Measurements from ENCODE around the gene GLMN.

GLMN gene

DNA sequence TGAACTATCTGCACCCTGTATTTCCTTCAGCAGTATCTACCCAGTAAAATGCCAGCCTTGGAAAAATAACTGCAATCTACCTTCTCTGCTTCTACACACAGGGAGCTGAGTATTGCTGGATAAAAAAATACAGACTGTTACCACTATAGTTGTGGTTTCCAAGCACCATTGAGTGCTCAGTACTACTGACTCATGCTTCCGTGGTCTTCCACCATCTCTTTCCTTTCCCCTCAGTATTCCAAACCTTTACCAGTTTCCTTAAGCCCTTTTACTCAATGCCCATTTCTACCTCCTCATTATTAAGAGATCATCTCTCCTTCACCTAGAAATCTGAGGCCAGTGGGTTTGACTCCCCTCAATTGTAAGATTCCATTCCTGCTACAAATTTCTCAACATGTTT lies 23.8 kb downstream of the GLMN start (continued):
- TF ChIP-seq GFI1B (tag by site-specific recombination; IDR thresholded peaks at IDR 0.05): no peak
- TF ChIP-seq, protein P1, sequence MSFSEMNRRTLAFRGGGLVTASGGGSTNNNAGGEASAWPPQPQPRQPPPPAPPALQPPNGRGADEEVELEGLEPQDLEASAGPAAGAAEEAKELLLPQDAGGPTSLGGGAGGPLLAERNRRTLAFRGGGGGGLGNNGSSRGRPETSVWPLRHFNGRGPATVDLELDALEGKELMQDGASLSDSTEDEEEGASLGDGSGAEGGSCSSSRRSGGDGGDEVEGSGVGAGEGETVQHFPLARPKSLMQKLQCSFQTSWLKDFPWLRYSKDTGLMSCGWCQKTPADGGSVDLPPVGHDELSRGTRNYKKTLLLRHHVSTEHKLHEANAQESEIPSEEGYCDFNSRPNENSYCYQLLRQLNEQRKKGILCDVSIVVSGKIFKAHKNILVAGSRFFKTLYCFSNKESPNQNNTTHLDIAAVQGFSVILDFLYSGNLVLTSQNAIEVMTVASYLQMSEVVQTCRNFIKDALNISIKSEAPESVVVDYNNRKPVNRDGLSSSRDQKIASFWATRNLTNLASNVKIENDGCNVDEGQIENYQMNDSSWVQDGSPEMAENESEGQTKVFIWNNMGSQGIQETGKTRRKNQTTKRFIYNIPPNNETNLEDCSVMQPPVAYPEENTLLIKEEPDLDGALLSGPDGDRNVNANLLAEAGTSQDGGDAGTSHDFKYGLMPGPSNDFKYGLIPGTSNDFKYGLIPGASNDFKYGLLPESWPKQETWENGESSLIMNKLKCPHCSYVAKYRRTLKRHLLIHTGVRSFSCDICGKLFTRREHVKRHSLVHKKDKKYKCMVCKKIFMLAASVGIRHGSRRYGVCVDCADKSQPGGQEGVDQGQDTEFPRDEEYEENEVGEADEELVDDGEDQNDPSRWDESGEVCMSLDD (tag by site-specific recombination; IDR thresholded peaks at IDR 0.05): no peak
- TF ChIP-seq, protein P2, sequence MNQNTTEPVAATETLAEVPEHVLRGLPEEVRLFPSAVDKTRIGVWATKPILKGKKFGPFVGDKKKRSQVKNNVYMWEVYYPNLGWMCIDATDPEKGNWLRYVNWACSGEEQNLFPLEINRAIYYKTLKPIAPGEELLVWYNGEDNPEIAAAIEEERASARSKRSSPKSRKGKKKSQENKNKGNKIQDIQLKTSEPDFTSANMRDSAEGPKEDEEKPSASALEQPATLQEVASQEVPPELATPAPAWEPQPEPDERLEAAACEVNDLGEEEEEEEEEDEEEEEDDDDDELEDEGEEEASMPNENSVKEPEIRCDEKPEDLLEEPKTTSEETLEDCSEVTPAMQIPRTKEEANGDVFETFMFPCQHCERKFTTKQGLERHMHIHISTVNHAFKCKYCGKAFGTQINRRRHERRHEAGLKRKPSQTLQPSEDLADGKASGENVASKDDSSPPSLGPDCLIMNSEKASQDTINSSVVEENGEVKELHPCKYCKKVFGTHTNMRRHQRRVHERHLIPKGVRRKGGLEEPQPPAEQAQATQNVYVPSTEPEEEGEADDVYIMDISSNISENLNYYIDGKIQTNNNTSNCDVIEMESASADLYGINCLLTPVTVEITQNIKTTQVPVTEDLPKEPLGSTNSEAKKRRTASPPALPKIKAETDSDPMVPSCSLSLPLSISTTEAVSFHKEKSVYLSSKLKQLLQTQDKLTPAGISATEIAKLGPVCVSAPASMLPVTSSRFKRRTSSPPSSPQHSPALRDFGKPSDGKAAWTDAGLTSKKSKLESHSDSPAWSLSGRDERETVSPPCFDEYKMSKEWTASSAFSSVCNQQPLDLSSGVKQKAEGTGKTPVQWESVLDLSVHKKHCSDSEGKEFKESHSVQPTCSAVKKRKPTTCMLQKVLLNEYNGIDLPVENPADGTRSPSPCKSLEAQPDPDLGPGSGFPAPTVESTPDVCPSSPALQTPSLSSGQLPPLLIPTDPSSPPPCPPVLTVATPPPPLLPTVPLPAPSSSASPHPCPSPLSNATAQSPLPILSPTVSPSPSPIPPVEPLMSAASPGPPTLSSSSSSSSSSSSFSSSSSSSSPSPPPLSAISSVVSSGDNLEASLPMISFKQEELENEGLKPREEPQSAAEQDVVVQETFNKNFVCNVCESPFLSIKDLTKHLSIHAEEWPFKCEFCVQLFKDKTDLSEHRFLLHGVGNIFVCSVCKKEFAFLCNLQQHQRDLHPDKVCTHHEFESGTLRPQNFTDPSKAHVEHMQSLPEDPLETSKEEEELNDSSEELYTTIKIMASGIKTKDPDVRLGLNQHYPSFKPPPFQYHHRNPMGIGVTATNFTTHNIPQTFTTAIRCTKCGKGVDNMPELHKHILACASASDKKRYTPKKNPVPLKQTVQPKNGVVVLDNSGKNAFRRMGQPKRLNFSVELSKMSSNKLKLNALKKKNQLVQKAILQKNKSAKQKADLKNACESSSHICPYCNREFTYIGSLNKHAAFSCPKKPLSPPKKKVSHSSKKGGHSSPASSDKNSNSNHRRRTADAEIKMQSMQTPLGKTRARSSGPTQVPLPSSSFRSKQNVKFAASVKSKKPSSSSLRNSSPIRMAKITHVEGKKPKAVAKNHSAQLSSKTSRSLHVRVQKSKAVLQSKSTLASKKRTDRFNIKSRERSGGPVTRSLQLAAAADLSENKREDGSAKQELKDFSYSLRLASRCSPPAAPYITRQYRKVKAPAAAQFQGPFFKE (tag by site-specific recombination; IDR thresholded peaks at IDR 0.05; ENCODE audit: borderline replicate concordance): no peak
- no peak for TF ChIP-seq ZNF132 (tag by site-specific recombination; IDR thresholded peaks at IDR 0.05; ENCODE audit: borderline replicate concordance)
- TF ChIP-seq ZNF776 (tag by site-specific recombination; IDR thresholded peaks at IDR 0.05; ENCODE audit: borderline replicate concordance): no peak
- TF ChIP-seq KLF8 (tag by site-specific recombination; IDR thresholded peaks at IDR 0.05): no peak
- TF ChIP-seq, protein P3, sequence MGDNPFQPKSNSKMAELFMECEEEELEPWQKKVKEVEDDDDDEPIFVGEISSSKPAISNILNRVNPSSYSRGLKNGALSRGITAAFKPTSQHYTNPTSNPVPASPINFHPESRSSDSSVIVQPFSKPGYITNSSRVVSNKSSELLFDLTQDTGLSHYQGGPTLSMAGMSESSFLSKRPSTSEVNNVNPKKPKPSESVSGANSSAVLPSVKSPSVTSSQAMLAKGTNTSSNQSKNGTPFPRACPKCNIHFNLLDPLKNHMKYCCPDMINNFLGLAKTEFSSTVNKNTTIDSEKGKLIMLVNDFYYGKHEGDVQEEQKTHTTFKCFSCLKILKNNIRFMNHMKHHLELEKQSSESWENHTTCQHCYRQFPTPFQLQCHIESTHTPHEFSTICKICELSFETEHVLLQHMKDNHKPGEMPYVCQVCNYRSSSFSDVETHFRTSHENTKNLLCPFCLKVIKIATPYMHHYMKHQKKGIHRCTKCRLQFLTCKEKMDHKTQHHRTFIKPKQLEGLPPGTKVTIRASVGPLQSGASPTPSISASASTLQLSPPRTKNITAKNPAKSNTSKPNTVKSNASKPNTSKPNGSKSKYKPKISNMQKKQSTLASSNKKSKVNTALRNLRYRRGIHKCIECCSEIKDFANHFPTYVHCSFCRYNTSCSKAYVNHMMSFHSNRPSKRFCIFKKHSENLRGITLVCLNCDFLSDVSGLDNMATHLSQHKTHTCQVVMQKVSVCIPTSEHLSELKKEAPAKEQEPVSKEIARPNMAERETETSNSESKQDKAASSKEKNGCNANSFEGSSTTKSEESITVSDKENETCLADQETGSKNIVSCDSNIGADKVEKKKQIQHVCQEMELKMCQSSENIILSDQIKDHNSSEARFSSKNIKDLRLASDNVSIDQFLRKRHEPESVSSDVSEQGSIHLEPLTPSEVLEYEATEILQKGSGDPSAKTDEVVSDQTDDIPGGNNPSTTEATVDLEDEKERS (tag by site-specific recombination; IDR thresholded peaks at IDR 0.05): no peak
- TF ChIP-seq ZNF768 (tag by site-specific recombination; IDR thresholded peaks at IDR 0.05): no peak

DNA sequence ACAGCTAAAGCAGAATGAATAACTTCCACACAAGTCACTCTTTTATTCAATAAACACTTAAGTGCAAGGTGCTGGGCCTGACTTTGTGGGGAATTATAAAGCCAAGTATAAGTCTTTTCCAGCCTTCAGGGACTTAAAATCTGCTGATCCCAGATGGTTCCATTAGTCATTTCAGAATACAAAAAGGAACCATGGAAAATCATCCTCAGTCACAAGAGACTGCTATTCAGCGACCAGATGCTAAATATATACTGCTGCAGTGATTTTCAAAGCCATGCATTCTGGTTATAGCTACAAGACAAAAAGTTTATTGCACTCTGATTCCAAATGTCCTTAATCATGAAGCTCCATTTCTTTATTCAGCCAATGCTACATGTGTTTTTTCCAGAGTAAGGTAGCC lies 25.7 kb downstream of the GLMN start:
- Histone ChIP-seq H3K4me1 (ENCODE audit: control insufficient read depth, insufficient read depth, low read length) (no peaks in the 10 kb centered on the region), H3K4me3 (ENCODE audit: low read depth, low read length) (no peak overlapping the region), H3K36me3 (ENCODE audit: control insufficient read depth in 2 of 2, insufficient read depth in 1 of 2, low read length in 2 of 2) (peaks cover 34 to 86% of the 10 kb centered on the region in 2 experiments), H3K27ac (ENCODE audit: extremely low read depth, low read depth, low read length) (no peak overlapping the region), H3K9me3 (ENCODE audit: control insufficient read depth, insufficient read depth, low read depth, low read length) (no peaks in the 10 kb centered on the region)
- CTCF ChIA-PET: interaction anchor here (0.6 to 1.2 kb wide), 4 partner anchors 17 to 439 kb away, joined by 3 to 6 read pairs (median 3); no protein-coding TSS in a partner anchor
- POLR2A ChIA-PET: interaction anchor here (0.7 kb wide), 1 partner anchor 203 kb away, joined by 6 read pairs; no protein-coding TSS in a partner anchor
- TF ChIP-seq, protein P4, sequence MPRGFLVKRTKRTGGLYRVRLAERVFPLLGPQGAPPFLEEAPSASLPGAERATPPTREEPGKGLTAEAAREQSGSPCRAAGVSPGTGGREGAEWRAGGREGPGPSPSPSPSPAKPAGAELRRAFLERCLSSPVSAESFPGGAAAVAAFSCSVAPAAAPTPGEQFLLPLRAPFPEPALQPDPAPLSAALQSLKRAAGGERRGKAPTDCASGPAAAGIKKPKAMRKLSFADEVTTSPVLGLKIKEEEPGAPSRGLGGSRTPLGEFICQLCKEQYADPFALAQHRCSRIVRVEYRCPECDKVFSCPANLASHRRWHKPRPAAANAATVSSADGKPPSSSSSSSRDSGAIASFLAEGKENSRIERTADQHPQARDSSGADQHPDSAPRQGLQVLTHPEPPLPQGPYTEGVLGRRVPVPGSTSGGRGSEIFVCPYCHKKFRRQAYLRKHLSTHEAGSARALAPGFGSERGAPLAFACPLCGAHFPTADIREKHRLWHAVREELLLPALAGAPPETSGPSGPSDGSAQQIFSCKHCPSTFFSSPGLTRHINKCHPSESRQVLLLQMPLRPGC (tag by site-specific recombination; IDR thresholded peaks at IDR 0.05): no peak
- TF ChIP-seq BCL11A (tag by site-specific recombination; IDR thresholded peaks at IDR 0.05; ENCODE audit: low read depth) (no peak), ZSCAN30 (tag by site-specific recombination; IDR thresholded peaks at IDR 0.05) (no peak), ZNF184 (tag by site-specific recombination; IDR thresholded peaks at IDR 0.05) (no peak), ZNF10 (tag by site-specific recombination; IDR thresholded peaks at IDR 0.05) (no peak), BCL11B (tag by site-specific recombination; IDR thresholded peaks at IDR 0.05; ENCODE audit: low read depth) (no peak), ZNF391 (tag by site-specific recombination; IDR thresholded peaks at IDR 0.05; ENCODE audit: borderline replicate concordance, low read depth) (no peak), ZBTB20 (tag by site-specific recombination; IDR thresholded peaks at IDR 0.05) (no peak), ZNF561 (tag by site-specific recombination; IDR thresholded peaks at IDR 0.05; ENCODE audit: borderline replicate concordance) (no peak)
- TF ChIP-seq, protein P5, sequence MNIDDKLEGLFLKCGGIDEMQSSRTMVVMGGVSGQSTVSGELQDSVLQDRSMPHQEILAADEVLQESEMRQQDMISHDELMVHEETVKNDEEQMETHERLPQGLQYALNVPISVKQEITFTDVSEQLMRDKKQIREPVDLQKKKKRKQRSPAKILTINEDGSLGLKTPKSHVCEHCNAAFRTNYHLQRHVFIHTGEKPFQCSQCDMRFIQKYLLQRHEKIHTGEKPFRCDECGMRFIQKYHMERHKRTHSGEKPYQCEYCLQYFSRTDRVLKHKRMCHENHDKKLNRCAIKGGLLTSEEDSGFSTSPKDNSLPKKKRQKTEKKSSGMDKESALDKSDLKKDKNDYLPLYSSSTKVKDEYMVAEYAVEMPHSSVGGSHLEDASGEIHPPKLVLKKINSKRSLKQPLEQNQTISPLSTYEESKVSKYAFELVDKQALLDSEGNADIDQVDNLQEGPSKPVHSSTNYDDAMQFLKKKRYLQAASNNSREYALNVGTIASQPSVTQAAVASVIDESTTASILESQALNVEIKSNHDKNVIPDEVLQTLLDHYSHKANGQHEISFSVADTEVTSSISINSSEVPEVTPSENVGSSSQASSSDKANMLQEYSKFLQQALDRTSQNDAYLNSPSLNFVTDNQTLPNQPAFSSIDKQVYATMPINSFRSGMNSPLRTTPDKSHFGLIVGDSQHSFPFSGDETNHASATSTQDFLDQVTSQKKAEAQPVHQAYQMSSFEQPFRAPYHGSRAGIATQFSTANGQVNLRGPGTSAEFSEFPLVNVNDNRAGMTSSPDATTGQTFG (tag by site-specific recombination; IDR thresholded peaks at IDR 0.05; ENCODE audit: borderline replicate concordance): no peak

All from HEK293 (cell line).